Central memory CD8-positive, alpha-beta T cell (primary cell): ENCODE data around the gene ALX4.

Experiments
- ATAC-seq: fragments of 150-1000 bp; cut with Tn5 transposase; replicated peaks from 2 replicates; pipeline ENCODE4 v1.10.0; 2022; ENCODE audit warnings: mild to moderate bottlenecking, moderate FRiP score, moderate number of reproducible peaks; ENCODE audit not compliant: poor library complexity, severe bottlenecking; ENCODE audit errors: extremely low read depth
- DNase-seq, 2 donors: peaks; one replicate each; pipeline ENCODE4 v3.0.0; 2021; ENCODE audit warnings: low spot score in 2 of 2
- H3K27ac Mint-ChIP-seq: one replicate; pipeline ENCODE4 v1.8.0; 2022; ENCODE audit warnings: low read depth, mild to moderate bottlenecking, moderate library complexity, mixed read lengths
- H3K27me3 Mint-ChIP-seq: one replicate; pipeline ENCODE4 v1.8.0; 2022; ENCODE audit warnings: mixed read lengths
- H3K36me3 Mint-ChIP-seq: one replicate; pipeline ENCODE4 v1.8.0; 2022; ENCODE audit warnings: mild to moderate bottlenecking, moderate library complexity, mixed read lengths; ENCODE audit not compliant: insufficient read depth
- H3K4me1 Mint-ChIP-seq: one replicate; pipeline ENCODE4 v1.8.0; 2022; ENCODE audit warnings: mixed read lengths
- H3K4me3 Mint-ChIP-seq: one replicate; pipeline ENCODE4 v1.8.0; 2022; ENCODE audit warnings: mild to moderate bottlenecking, moderate library complexity, mixed read lengths
- H3K9me3 Mint-ChIP-seq: one replicate; pipeline ENCODE4 v1.8.0; 2022; ENCODE audit warnings: mixed read lengths

ALX4 gene

GRCh38 chr11:44332665-44333064 is 22.7 kb upstream of the ALX4 start:
- Mint-ChIP-seq H3K4me1 (no peaks in the 10 kb centered on the region), H3K27me3 (peaks cover 97% of the 10 kb centered on the region), H3K4me3 (no peak overlapping the region), H3K27ac (no peak overlapping the region), H3K9me3 (no peaks in the 10 kb centered on the region), H3K36me3 (peaks cover 2% of the 10 kb centered on the region)
- ATAC-seq (no peak), DNase-seq (no peak)

GRCh38 chr11:44329472-44330230 is 19.7 kb upstream of the ALX4 start:
- Mint-ChIP-seq H3K36me3 (peaks cover 2% of the 10 kb centered on the region), H3K27ac (no peak overlapping the region), H3K9me3 (no peaks in the 10 kb centered on the region), H3K4me1 (no peaks in the 10 kb centered on the region), H3K4me3 (no peak overlapping the region), H3K27me3 (peaks cover 98% of the 10 kb centered on the region)
- DNase-seq (no peak), ATAC-seq (no peak)

GRCh38 chr11:44328138-44328660 is 18.3 kb upstream of the ALX4 start:
- H3K27ac Mint-ChIP-seq = no peak overlapping the region
- H3K4me3 Mint-ChIP-seq = no peak overlapping the region
- H3K27me3 Mint-ChIP-seq = peaks cover 98% of the 10 kb centered on the region
- no peaks in the 10 kb centered on the region for H3K4me1 Mint-ChIP-seq
- no peak for ATAC-seq
- DNase-seq = no peak
- H3K9me3 Mint-ChIP-seq = no peaks in the 10 kb centered on the region
- peaks cover 2% of the 10 kb centered on the region for H3K36me3 Mint-ChIP-seq

GRCh38 chr11:44327730-44328129 is 17.8 kb upstream of the ALX4 start:
- no peak overlapping the region for H3K4me3 Mint-ChIP-seq
- DNase-seq (no peak), ATAC-seq (no peak)
- H3K27me3 Mint-ChIP-seq = peaks cover 98% of the 10 kb centered on the region
- H3K36me3 Mint-ChIP-seq = peaks cover 2% of the 10 kb centered on the region
- no peaks in the 10 kb centered on the region for H3K9me3 Mint-ChIP-seq
- no peaks in the 10 kb centered on the region for H3K4me1 Mint-ChIP-seq
- H3K27ac Mint-ChIP-seq = no peak overlapping the region

GRCh38 chr11:44326615-44327475 is 16.9 kb upstream of the ALX4 start:
- peaks cover 98% of the 10 kb centered on the region for H3K27me3 Mint-ChIP-seq
- H3K4me1 Mint-ChIP-seq = no peaks in the 10 kb centered on the region
- H3K36me3 Mint-ChIP-seq = peaks cover 2% of the 10 kb centered on the region
- no peak overlapping the region for H3K27ac Mint-ChIP-seq
- ATAC-seq (no peak), DNase-seq (no peak)
- no peak overlapping the region for H3K4me3 Mint-ChIP-seq
- no peaks in the 10 kb centered on the region for H3K9me3 Mint-ChIP-seq

- DNase-seq (no peak), ATAC-seq (no peak)
- no peak overlapping the region for H3K27ac Mint-ChIP-seq
- no peak overlapping the region for H3K4me3 Mint-ChIP-seq
- H3K4me1 Mint-ChIP-seq = peaks cover under 1% of the 10 kb centered on the region
- H3K27me3 Mint-ChIP-seq = peaks cover 100% of the 10 kb centered on the region
- peaks cover 2% of the 10 kb centered on the region for H3K36me3 Mint-ChIP-seq
- H3K9me3 Mint-ChIP-seq = no peaks in the 10 kb centered on the region
Observed at GRCh38 chr11:44325698-44326097, 15.8 kb upstream of the ALX4 start.

GRCh38 chr11:44324749-44325525 is 15.0 kb upstream of the ALX4 start:
- H3K27me3 Mint-ChIP-seq = peaks cover 100% of the 10 kb centered on the region
- H3K27ac Mint-ChIP-seq = no peak overlapping the region
- DNase-seq = no peak
- H3K4me1 Mint-ChIP-seq = peaks cover 6% of the 10 kb centered on the region
- H3K4me3 Mint-ChIP-seq = no peak overlapping the region
- no peak for ATAC-seq
- no peaks in the 10 kb centered on the region for H3K9me3 Mint-ChIP-seq
- no peaks in the 10 kb centered on the region for H3K36me3 Mint-ChIP-seq

- Mint-ChIP-seq H3K27ac (no peak overlapping the region), H3K27me3 (peaks cover 100% of the 10 kb centered on the region), H3K9me3 (no peaks in the 10 kb centered on the region), H3K4me3 (no peak overlapping the region), H3K36me3 (no peaks in the 10 kb centered on the region), H3K4me1 (peaks cover 6% of the 10 kb centered on the region)
- ATAC-seq = no peak
- no peak for DNase-seq
Observed at GRCh38 chr11:44324222-44324621, 14.3 kb upstream of the ALX4 start.

GRCh38 chr11:44322243-44322642 is 12.3 kb upstream of the ALX4 start:
- Mint-ChIP-seq H3K36me3 (no peaks in the 10 kb centered on the region), H3K27ac (no peak overlapping the region), H3K9me3 (no peaks in the 10 kb centered on the region), H3K4me1 (peaks cover 6% of the 10 kb centered on the region), H3K27me3 (peaks cover 100% of the 10 kb centered on the region), H3K4me3 (no peak overlapping the region)
- DNase-seq (no peak), ATAC-seq (no peak)

GRCh38 chr11:44321059-44321458 is 11.1 kb upstream of the ALX4 start:
- ATAC-seq = no peak
- no peaks in the 10 kb centered on the region for H3K36me3 Mint-ChIP-seq
- peaks cover 98% of the 10 kb centered on the region for H3K27me3 Mint-ChIP-seq

GRCh38 chr11:44320289-44320973 is 10.5 kb upstream of the ALX4 start:
- ATAC-seq = no peak
- Mint-ChIP-seq H3K4me1 (peaks cover 6% of the 10 kb centered on the region), H3K36me3 (no peaks in the 10 kb centered on the region), H3K27me3 (peaks cover 98% of the 10 kb centered on the region), H3K27ac (no peak overlapping the region), H3K4me3 (no peak overlapping the region), H3K9me3 (no peaks in the 10 kb centered on the region)
- DNase-seq = no peak

More at GRCh38 chr11:44321059-44321458, 11.1 kb upstream of the ALX4 start:
- H3K4me1 Mint-ChIP-seq = peaks cover 6% of the 10 kb centered on the region
- no peaks in the 10 kb centered on the region for H3K9me3 Mint-ChIP-seq
- H3K4me3 Mint-ChIP-seq = no peak overlapping the region
- H3K27ac Mint-ChIP-seq = no peak overlapping the region
- DNase-seq = no peak
